ENCODE measurements around the gene VPS9D1. TPM values are rescaled to one million over a fixed set of nuclear protein-coding genes. Genes with fewer than 3 reads are reported as not detected.

Gene VPS9D1
- total RNA-seq, 6 experiments from 2014 or later, result 5.6 to 12.4 (median 9.4) TPM

DNA sequence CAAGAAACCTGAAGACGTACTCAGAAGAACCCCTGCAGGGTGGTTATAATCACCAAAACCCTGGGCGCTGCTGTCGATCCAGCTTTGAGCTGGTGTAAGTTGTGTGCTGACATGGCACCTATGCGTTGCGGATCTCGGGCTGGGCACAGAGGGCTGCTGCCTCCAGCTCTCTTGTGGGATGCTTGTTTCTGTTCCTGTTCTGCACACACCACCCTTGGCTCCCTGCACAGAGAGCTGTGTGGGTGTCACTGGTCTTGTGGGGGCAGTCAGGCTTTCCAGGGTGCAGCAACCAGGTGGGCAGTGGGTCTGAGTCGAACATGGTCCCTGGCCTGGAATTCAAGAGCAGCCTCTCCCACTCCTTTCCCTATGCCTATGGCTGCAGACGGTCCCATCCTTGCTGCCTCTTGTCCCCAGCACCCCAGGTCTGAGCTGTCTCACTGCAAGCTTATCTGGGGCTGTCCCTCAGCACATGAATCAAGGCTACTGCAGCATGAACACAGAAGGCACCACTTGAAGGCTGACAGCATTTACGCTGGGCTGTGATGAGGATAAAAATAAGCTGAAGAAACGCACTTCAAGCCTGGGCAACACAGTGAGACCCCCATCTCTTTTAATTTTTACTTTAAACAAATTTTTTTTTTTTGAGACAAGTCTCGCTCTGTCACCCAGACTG, 20.8 kb upstream of the VPS9D1 start:
- Histone ChIP-seq H3K27ac (no peak overlapping the region), H3K4me1 (no peaks in the 10 kb centered on the region), H3K36me3 (peaks cover 0 to 45% (median 25%) of the 10 kb centered on the region in 4 donors), H3K4me3 (no peak overlapping the region), H3K27me3 (no peaks in the 10 kb centered on the region), H3K9me3 (no peaks in the 10 kb centered on the region)
- intact Hi-C loops (cut with DNase I), result no loop called here
- TF ChIP-seq, protein P1, sequence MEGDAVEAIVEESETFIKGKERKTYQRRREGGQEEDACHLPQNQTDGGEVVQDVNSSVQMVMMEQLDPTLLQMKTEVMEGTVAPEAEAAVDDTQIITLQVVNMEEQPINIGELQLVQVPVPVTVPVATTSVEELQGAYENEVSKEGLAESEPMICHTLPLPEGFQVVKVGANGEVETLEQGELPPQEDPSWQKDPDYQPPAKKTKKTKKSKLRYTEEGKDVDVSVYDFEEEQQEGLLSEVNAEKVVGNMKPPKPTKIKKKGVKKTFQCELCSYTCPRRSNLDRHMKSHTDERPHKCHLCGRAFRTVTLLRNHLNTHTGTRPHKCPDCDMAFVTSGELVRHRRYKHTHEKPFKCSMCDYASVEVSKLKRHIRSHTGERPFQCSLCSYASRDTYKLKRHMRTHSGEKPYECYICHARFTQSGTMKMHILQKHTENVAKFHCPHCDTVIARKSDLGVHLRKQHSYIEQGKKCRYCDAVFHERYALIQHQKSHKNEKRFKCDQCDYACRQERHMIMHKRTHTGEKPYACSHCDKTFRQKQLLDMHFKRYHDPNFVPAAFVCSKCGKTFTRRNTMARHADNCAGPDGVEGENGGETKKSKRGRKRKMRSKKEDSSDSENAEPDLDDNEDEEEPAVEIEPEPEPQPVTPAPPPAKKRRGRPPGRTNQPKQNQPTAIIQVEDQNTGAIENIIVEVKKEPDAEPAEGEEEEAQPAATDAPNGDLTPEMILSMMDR (IDR thresholded peaks at IDR 0.05), result no peak
- TF ChIP-seq POLR2A (IDR thresholded peaks at IDR 0.05), result no peak
- WGBS (ENCODE audit: insufficient coverage, low coverage, low lambda C conversion rate, missing lambda C conversion rate), result 87% methylated on average over 4 of the region's 11 CpGs
- ATAC-seq, result peak in 1 of 4 donors; percentile 4
- no peak for DNase-seq

DNA sequence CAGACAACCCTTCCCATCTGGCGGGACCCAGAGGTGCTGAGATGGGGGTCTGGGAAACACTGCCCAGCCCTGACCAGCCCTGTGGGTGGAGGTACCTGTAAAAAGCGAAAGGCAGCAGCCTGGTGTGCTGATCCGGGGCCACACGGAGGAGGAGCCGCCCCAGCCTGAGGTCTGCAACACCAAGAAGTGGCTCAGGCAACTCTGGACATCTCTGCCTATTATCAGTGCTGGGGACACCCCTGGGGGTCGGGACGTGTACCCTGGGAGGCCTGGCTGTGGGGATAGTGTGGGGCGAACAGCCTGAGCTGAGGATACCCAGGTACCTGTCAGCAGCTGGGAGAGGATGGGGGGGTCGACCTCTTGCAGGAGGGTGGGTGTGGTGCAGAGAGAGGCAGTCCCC, 18.7 kb upstream of the VPS9D1 start:
- H3K4me1 ChIP-seq, result no peaks in the 10 kb centered on the region

DNA sequence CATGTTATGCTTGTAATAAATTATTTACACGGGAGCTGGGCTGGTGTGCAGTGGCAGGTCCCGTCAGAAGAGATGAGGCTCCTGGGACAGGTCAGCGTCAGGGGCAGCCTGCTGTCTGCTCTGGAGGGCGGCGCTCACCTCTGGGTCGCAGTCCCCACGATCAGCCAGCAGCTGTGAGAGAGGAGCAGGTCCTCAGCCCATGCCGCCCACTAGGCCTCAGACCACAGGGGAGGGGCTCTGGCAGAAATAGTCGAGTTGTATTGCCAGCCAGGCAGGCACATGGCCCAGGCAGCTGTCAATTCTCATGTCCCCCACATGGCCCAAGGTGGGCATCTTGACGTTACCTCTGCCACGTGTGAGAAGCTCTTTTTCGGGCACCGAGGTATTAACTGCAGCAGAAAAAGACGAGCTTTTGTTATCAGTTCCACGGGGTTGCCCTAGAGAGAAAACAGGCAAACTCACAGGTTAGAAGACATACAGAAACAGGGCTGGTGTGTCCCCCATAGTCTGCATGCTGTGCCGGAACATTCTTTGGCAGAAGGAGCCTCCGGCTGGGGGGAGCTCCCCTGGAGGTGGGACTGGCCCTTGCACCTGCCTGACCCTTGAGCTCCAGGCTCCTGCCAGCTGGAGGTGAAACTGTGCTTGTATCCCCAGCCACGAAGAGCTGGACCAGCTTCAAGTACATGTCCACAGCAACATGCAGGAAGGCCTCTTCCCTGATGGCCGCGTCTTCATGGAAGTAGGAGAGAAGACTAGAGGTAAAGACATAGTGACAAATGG, 18.0 kb upstream of the VPS9D1 start:
- intact Hi-C loops (cut with DNase I), result no loop called here
- Histone ChIP-seq H3K9me3 (no peaks in the 10 kb centered on the region), H3K27me3 (no peaks in the 10 kb centered on the region), H3K36me3 (peaks cover 0 to 65% (median 41%) of the 10 kb centered on the region in 4 donors), H3K27ac (no peak overlapping the region), H3K4me3 (no peak overlapping the region), H3K4me1 (no peaks in the 10 kb centered on the region)
- WGBS (ENCODE audit: insufficient coverage, low coverage, low lambda C conversion rate, missing lambda C conversion rate), result 72% methylated on average over 9 of the region's 20 CpGs
- ATAC-seq, result peak in 3 of 4 donors; percentile 18 to 26 (median 21)
- TF ChIP-seq POLR2A (IDR thresholded peaks at IDR 0.05), result no peak
- TF ChIP-seq, protein P1 (IDR thresholded peaks at IDR 0.05), result no peak
- no peak for DNase-seq

More for the DNA sequence above, 18.7 kb upstream of the VPS9D1 start:
- intact Hi-C loops (cut with DNase I), result no loop called here
- no peak overlapping the region for H3K4me3 ChIP-seq
- peak in 2 of 4 donors; percentile 5 to 6 for ATAC-seq
- WGBS (ENCODE audit: insufficient coverage, low coverage, low lambda C conversion rate, missing lambda C conversion rate), result 82% methylated on average over 7 of the region's 9 CpGs
- H3K36me3 ChIP-seq, result peaks cover 0 to 58% (median 35%) of the 10 kb centered on the region in 4 donors
- no peaks in the 10 kb centered on the region for H3K9me3 ChIP-seq
- H3K27me3 ChIP-seq, result no peaks in the 10 kb centered on the region
- DNase-seq, result no peak
- TF ChIP-seq POLR2A (IDR thresholded peaks at IDR 0.05), result no peak
- TF ChIP-seq, protein P1 (IDR thresholded peaks at IDR 0.05), result no peak
- H3K27ac ChIP-seq, result no peak overlapping the region

DNA sequence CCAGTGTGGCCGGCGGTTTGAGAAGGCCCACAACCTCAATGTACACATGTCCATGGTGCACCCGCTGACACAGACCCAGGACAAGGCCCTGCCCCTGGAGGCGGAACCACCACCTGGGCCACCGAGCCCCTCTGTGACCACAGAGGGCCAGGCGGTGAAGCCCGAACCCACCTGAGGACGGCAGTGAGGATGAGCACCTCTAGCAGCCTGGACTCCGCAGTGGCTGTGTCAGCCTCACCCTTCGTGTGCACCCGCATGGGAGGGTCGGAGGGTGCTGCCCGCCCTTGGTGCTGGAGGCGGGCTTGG, 17.3 kb upstream of the VPS9D1 start:
- ATAC-seq (peak in 2 of 4 donors; percentile 4 to 8), DNase-seq (no peak)
- 90% methylated on average over 2 of the region's 14 CpGs for WGBS (ENCODE audit: insufficient coverage, low coverage, low lambda C conversion rate, missing lambda C conversion rate)
- Histone ChIP-seq H3K9me3 (no peaks in the 10 kb centered on the region), H3K27me3 (no peaks in the 10 kb centered on the region), H3K36me3 (peaks cover 0 to 72% (median 47%) of the 10 kb centered on the region in 4 donors), H3K27ac (no peak overlapping the region), H3K4me1 (no peaks in the 10 kb centered on the region), H3K4me3 (no peak overlapping the region)
- intact Hi-C loops (cut with DNase I), result no loop called here
- TF ChIP-seq POLR2A (IDR thresholded peaks at IDR 0.05), result no peak
- TF ChIP-seq, protein P1 (IDR thresholded peaks at IDR 0.05), result no peak
